HepG2 (cell line): ENCODE data around the gene RPL19. TPM values are rescaled to one million over a fixed set of nuclear protein-coding genes. Genes with fewer than 3 reads are reported as not detected.
A peak's percentile ranks its signal among the peaks of the same experiment; 100 is the strongest.

Experiments used
- ARNT2 ChIP-seq: sonication (generic); formaldehyde crosslinking; IDR thresholded peaks from 2 replicates; pipeline ENCODE4 v1.8.0; 2022; ENCODE audit warnings: mild to moderate bottlenecking, low read depth, missing genetic modification reagents, moderate library complexity
- ARNTL ChIP-seq: sonication (generic); formaldehyde crosslinking; IDR thresholded peaks from 2 replicates; pipeline ENCODE4 v1.4.0; 2020; ENCODE audit warnings: mild to moderate bottlenecking, missing genetic modification reagents
- BRD4 ChIP-seq: sonication (generic); formaldehyde crosslinking; IDR thresholded peaks from 2 replicates; pipeline ENCODE4 v1.4.0; 2020; ENCODE audit warnings: missing genetic modification reagents
- DBP ChIP-seq: sonication (generic); formaldehyde crosslinking; IDR thresholded peaks from 2 replicates; pipeline ENCODE4 v1.4.0; 2020; ENCODE audit warnings: missing genetic modification reagents; ENCODE audit errors: not compliant biosample characterization
- ERF ChIP-seq: IDR thresholded peaks from 2 replicates; pipeline ENCODE4 v1.6.1; 2018; ENCODE audit warnings: missing biosample characterization, missing genetic modification reagents
- GABPB1 ChIP-seq: IDR thresholded peaks from 2 replicates; pipeline ENCODE4 v1.6.1; 2016; ENCODE audit warnings: mild to moderate bottlenecking, missing genetic modification reagents, moderate library complexity, missing compliant biosample characterization
- HDAC6 ChIP-seq: fragments of 200-600 bp; sonication (generic); IDR thresholded peaks from 2 replicates; pipeline ENCODE4 v1.7.0; 2017; ENCODE audit warnings: mild to moderate bottlenecking, antibody characterized with exemption, low read length, low read depth
- LRRFIP1 ChIP-seq: sonication (generic); formaldehyde crosslinking; conservative IDR thresholded peaks from 2 replicates; pipeline ENCODE4 v1.4.0; 2020; ENCODE audit warnings: missing genetic modification reagents
- MEIS1 ChIP-seq: sonication (generic); formaldehyde crosslinking; IDR thresholded peaks from 2 replicates; pipeline ENCODE4 v1.9.0; 2021; ENCODE audit warnings: mild to moderate bottlenecking, missing genetic modification reagents, moderate library complexity, borderline replicate concordance
- NPAS2 ChIP-seq: sonication (generic); formaldehyde crosslinking; IDR thresholded peaks from 2 replicates; pipeline ENCODE4 v1.8.0; 2022; ENCODE audit warnings: mild to moderate bottlenecking, missing genetic modification reagents, borderline replicate concordance
- PBX3 ChIP-seq: sonication (generic); formaldehyde crosslinking; IDR thresholded peaks from 2 replicates; pipeline ENCODE4 v1.8.1; 2023; ENCODE audit warnings: missing genetic modification reagents, inconsistent platforms, borderline replicate concordance
- PITX1 ChIP-seq: sonication (generic); formaldehyde crosslinking; IDR thresholded peaks from 2 replicates; pipeline ENCODE4 v1.5.1; 2020; ENCODE audit warnings: mild to moderate bottlenecking, missing genetic modification reagents
- POLR2A ChIP-seq, 2 experiments: IDR thresholded peaks; 2 replicates each; pipeline ENCODE4 v1.6.1; 2011; ENCODE audit warnings: low read depth in 2 of 2, low read length in 2 of 2, mild to moderate bottlenecking in 1 of 2, moderate library complexity in 1 of 2; ENCODE audit not compliant: insufficient read depth in 1 of 2
- RBM39 ChIP-seq: fragments of 200-400 bp; formaldehyde crosslinking; IDR thresholded peaks from one replicate; pipeline ENCODE4 v1.6.1; 2018; ENCODE audit warnings: antibody characterized with exemption, mild to moderate bottlenecking, low read depth, low read length; ENCODE audit not compliant: poor library complexity, severe bottlenecking
- SATB2 ChIP-seq: sonication (generic); formaldehyde crosslinking; IDR thresholded peaks from 2 replicates; pipeline ENCODE4 v1.5.0; 2020; ENCODE audit warnings: missing genetic modification reagents
- SETDB1 ChIP-seq: sonication (generic); formaldehyde crosslinking; IDR thresholded peaks from 2 replicates; pipeline ENCODE4 v1.5.1; 2020; ENCODE audit warnings: missing genetic modification reagents, mild to moderate bottlenecking, borderline replicate concordance
- SSRP1 ChIP-seq: IDR thresholded peaks from 2 replicates; pipeline ENCODE4 v1.6.1; 2016; ENCODE audit warnings: control low read depth
- ZBTB7A ChIP-seq: sonication (generic); formaldehyde crosslinking; IDR thresholded peaks from 2 replicates; pipeline ENCODE4 v1.8.0; 2022; ENCODE audit warnings: mild to moderate bottlenecking, missing genetic modification reagents
- ZNF143 ChIP-seq: sonication (generic); formaldehyde crosslinking; IDR thresholded peaks from 2 replicates; pipeline ENCODE4 v1.4.0; 2020; ENCODE audit warnings: missing genetic modification reagents
- ZNF331 ChIP-seq: sonication (generic); formaldehyde crosslinking; IDR thresholded peaks from 2 replicates; pipeline ENCODE4 v1.4.0; 2020; ENCODE audit warnings: missing genetic modification reagents
- ZNF33B ChIP-seq: sonication (generic); formaldehyde crosslinking; IDR thresholded peaks from 2 replicates; pipeline ENCODE4 v1.5.1; 2020; ENCODE audit warnings: mild to moderate bottlenecking, missing genetic modification reagents
- ZNF576 ChIP-seq: sonication (generic); formaldehyde crosslinking; IDR thresholded peaks from 2 replicates; pipeline ENCODE4 v1.4.0; 2020; ENCODE audit warnings: mild to moderate bottlenecking, missing genetic modification reagents
- ZNF850 ChIP-seq: sonication (generic); formaldehyde crosslinking; conservative IDR thresholded peaks from 2 replicates; pipeline ENCODE4 v1.9.0; 2021; ENCODE audit warnings: mild to moderate bottlenecking, missing genetic modification reagents
- polyA plus RNA-seq, 8 experiments: library from polyadenylated mRNA; depleted of rRNA in 3 of 8; stranded (reverse) in 7 of 8; unstranded in 1 of 8; fragments of >200 nt; fragmentation: Illumina TruSeq in 4 of 8; extraction: Trizol in 4 of 8; gene quantifications; 2 replicates each; pipeline versions ENCODE4 v1.2.1 to v1.2.3, GENCODE V29; 2011 to 2016; ENCODE audit warnings: low read depth in 4 of 8, missing spikeins in 1 of 8, mixed read lengths in 1 of 8; ENCODE audit not compliant: insufficient read depth in 1 of 8
- total RNA-seq, 5 experiments: library from RNA; depleted of rRNA; stranded (reverse); fragments of >200 nt; fragmentation: Illumina TruSeq; extraction: Trizol; gene quantifications; 2 replicates each; pipeline ENCODE4 v1.2.3, GENCODE V29; 2016; ENCODE audit warnings: low read depth in 1 of 5
- TF ChIP-seq, protein P1 (sequence below): sonication (generic); formaldehyde crosslinking; IDR thresholded peaks from 2 replicates; pipeline ENCODE4 v1.5.0; 2020; ENCODE audit warnings: mild to moderate bottlenecking, missing genetic modification reagents

The RPL19 gene
- total and polyA plus RNA-seq, 2 of the 13 experiments (the other 11 are each of a cell fraction or from before 2014, with no cell fraction given) = 2,522 to 2,768 TPM

- TF ChIP-seq SSRP1 (CRISPR knock-in tag) (peak; percentile 78; the same call in 1 of the 2 replicates), MEIS1 (CRISPR knock-in tag) (no peak), POLR2A (IDR thresholded peaks at IDR 0.05; ENCODE audit: insufficient read depth in 1 of 2, low read depth in 2 of 2, low read length in 2 of 2) (no peak), ZNF576 (CRISPR knock-in tag) (no peak), ZNF33B (CRISPR knock-in tag) (no peak), SATB2 (CRISPR knock-in tag) (no peak; the same call in 1 of the 2 replicates), ZNF143 (CRISPR knock-in tag) (no peak), ZBTB7A (CRISPR knock-in tag) (no peak), PBX3 (CRISPR knock-in tag) (no peak), GABPB1 (CRISPR knock-in tag) (no peak; the same call in 1 of the 2 replicates), ZNF850 (CRISPR knock-in tag) (0 out of 2 replicates have a peak, but pooled peaks have one; percentile 86), ERF (CRISPR knock-in tag) (peak; percentile 55; the same call in 1 of the 2 replicates), NPAS2 (no peak), DBP (CRISPR knock-in tag) (peak; percentile 64), ARNT2 (CRISPR knock-in tag) (no peak; the same call in none of the 2 replicates), HDAC6 (no peak), LRRFIP1 (CRISPR knock-in tag) (no peak), PITX1 (CRISPR knock-in tag) (no peak), ARNTL (no peak), SETDB1 (CRISPR knock-in tag) (no peak), BRD4 (CRISPR knock-in tag) (no peak), RBM39 (no peak), ZNF331 (peak; percentile 89)
- TF ChIP-seq, protein P1, sequence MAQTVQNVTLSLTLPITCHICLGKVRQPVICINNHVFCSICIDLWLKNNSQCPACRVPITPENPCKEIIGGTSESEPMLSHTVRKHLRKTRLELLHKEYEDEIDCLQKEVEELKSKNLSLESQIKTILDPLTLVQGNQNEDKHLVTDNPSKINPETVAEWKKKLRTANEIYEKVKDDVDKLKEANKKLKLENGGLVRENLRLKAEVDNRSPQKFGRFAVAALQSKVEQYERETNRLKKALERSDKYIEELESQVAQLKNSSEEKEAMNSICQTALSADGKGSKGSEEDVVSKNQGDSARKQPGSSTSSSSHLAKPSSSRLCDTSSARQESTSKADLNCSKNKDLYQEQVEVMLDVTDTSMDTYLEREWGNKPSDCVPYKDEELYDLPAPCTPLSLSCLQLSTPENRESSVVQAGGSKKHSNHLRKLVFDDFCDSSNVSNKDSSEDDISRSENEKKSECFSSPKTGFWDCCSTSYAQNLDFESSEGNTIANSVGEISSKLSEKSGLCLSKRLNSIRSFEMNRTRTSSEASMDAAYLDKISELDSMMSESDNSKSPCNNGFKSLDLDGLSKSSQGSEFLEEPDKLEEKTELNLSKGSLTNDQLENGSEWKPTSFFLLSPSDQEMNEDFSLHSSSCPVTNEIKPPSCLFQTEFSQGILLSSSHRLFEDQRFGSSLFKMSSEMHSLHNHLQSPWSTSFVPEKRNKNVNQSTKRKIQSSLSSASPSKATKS = no peak
These were observed 46.5 kb upstream of the RPL19 start (continued) for GRCh38 chr17:39153599-39154051.
